OCI-LY7 (cell line): ENCODE measurements around the gene SDCCAG8. TPM values are rescaled to one million over a fixed set of nuclear protein-coding genes. Genes with fewer than 3 reads are reported as not detected.

Source experiments
- BruUV-seq: library from RNA; stranded (reverse); fragments of 400-500 nt; replicated peaks from 2 replicates; lab custom pipeline; 2021; lab: Mats Ljungman, UMichigan
- CTCF ChIA-PET: fragments of 300-600 bp; sonication (Branson Sonifier 250); formaldehyde crosslinking; loops from one replicate; lab custom pipeline; 2022; ENCODE audit warnings: antibody characterized with exemption; ENCODE audit not compliant: unreplicated experiment; lab: Charles Lee
- POLR2A ChIA-PET: fragments of 300-600 bp; sonication (Branson Sonifier 250); formaldehyde crosslinking; loops from one replicate; lab custom pipeline; 2022; ENCODE audit warnings: antibody characterized with exemption; lab: Charles Lee
- DNase-seq: peaks from one replicate; pipeline ENCODE4 v3.0.0-alpha.2; 2015; ENCODE audit warnings: low spot score
- H2AFZ ChIP-seq: fragments of 200-600 bp; sonication (generic), shearing (Covaris generic); 2 replicates; pipeline ENCODE4 v1.6.1; 2014; ENCODE audit warnings: mild to moderate bottlenecking, antibody characterized with exemption, low read length, moderate library complexity
- H3K27ac ChIP-seq: fragments of 200-600 bp; sonication (generic); 2 replicates; pipeline ENCODE4 v1.5.1; 2014; ENCODE audit warnings: mixed run types, low read depth, mild to moderate bottlenecking, moderate library complexity, low read length, inconsistent platforms; ENCODE audit not compliant: poor library complexity, severe bottlenecking
- H3K36me3 ChIP-seq: fragments of 200-600 bp; sonication (generic); 2 replicates; pipeline ENCODE4 v1.6.1; 2014; ENCODE audit warnings: mild to moderate bottlenecking, antibody characterized with exemption, low read length, moderate library complexity, mixed read lengths; ENCODE audit not compliant: insufficient read depth
- H3K4me1 ChIP-seq: fragments of 200-600 bp; sonication (generic); 2 replicates; pipeline ENCODE4 v1.5.1; 2014; ENCODE audit warnings: mild to moderate bottlenecking, low read length; ENCODE audit not compliant: insufficient read depth, poor library complexity, severe bottlenecking
- H3K4me2 ChIP-seq: fragments of 200-600 bp; sonication (generic); 2 replicates; pipeline ENCODE4 v1.6.1; 2014; ENCODE audit warnings: mild to moderate bottlenecking, low read length
- H3K4me3 ChIP-seq: fragments of 200-600 bp; sonication (generic); 2 replicates; pipeline ENCODE4 v1.5.1; 2014; ENCODE audit warnings: mild to moderate bottlenecking, low read depth, low read length; ENCODE audit not compliant: poor library complexity, severe bottlenecking
- H3K79me2 ChIP-seq: fragments of 200-600 bp; sonication (generic); 2 replicates; pipeline ENCODE4 v1.6.1; 2016; ENCODE audit warnings: low read depth, mild to moderate bottlenecking, low read length, moderate library complexity, mixed read lengths; ENCODE audit not compliant: insufficient read depth
- H3K9me2 ChIP-seq: fragments of 200-600 bp; sonication (generic); 2 replicates; pipeline ENCODE4 v1.6.1; 2016; ENCODE audit warnings: mild to moderate bottlenecking, low read length, mixed read lengths; ENCODE audit not compliant: insufficient read depth
- H3K9me3 ChIP-seq: fragments of 200-600 bp; sonication (generic); 2 replicates; pipeline ENCODE4 v1.6.1; 2014; ENCODE audit warnings: mild to moderate bottlenecking, mixed run types, low read length, mixed read lengths
- H4K20me1 ChIP-seq: fragments of 200-600 bp; sonication (generic); 2 replicates; pipeline ENCODE4 v1.6.1; 2014; ENCODE audit warnings: mild to moderate bottlenecking, antibody characterized with exemption, low read length, moderate library complexity, mixed read lengths; ENCODE audit not compliant: insufficient read depth
- EZH2phosphoT487 ChIP-seq: fragments of 200-600 bp; sonication (generic); IDR thresholded peaks from 2 replicates; pipeline ENCODE4 v1.6.1; 2018; ENCODE audit warnings: low read depth, borderline replicate concordance, mild to moderate bottlenecking, mixed run types, antibody characterized with exemption, low read length, moderate library complexity, mixed read lengths
- intact Hi-C: fragments of 100-400 bp; cut with micrococcal nuclease; formaldehyde crosslinking; loops from one replicate; pipeline ENCODE4 v1.10.0; 2022; ENCODE audit not compliant: unreplicated experiment
- total RNA-seq, 2 experiments: library from RNA; depleted of rRNA in 1 of 2; stranded (reverse); fragments of >200 nt in 1 of 2; shearing (Covaris generic) in 1 of 2; gene quantifications; 2 replicates each; pipeline ENCODE4 v1.2.3, GENCODE V29; 2014 to 2022
- TF ChIP-seq, protein P1 (sequence below): fragments of 200-600 bp; sonication (generic); conservative IDR thresholded peaks from 2 replicates; pipeline ENCODE4 v1.5.1; 2014; ENCODE audit warnings: mild to moderate bottlenecking, antibody characterized with exemption, low read length, moderate library complexity, mixed read lengths

Gene SDCCAG8
- total RNA-seq, 2 experiments from 2014 or later: 18.1 to 28.7 TPM

DNA sequence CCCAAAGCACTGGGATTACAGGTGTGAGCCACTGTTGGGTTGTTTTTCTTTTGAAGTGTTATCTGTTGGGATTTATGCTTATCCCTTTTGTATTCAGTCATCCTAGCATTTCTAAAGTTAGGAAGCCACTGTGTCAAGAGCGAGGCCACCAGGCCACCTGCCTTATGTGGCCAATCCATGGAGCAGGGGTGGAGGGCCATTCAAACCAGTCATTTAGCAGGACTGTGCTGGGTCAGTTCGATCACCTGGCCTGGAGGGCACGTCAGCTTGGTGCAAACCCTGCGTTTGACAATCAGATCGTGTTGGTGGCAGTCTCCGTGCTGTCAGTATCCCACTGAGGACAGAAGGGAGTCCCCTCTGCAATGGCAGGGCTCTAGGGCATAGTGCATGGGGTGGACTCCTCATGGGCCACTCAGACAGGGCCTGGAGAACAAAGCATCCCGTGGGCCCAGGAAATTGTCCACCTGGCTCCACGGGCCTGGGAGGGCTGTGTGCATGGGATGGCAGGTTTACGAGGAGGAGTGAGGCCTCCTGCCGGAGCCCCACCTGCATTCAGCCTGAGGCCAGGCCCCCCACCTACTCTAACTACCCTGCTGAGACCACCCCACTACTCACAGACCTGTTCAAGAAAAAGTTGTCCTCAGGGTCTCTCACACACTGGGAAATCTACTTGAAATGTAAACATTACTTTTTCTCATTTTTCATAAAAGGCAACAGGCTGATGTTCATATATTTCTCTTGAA, 242.3 kb downstream of the SDCCAG8 start:
- H3K4me1 ChIP-seq: no peaks in the 10 kb centered on the region
- H3K4me3 ChIP-seq: no peak overlapping the region
- H3K27ac ChIP-seq: no peak overlapping the region
- H3K9me3 ChIP-seq: no peaks in the 10 kb centered on the region
- BruUV-seq: no TSS peak
- no peaks in the 10 kb centered on the region for H4K20me1 ChIP-seq
- intact Hi-C loops: no loop called here
- no peak overlapping the region for H2AFZ ChIP-seq
- H3K79me2 ChIP-seq: no peaks in the 10 kb centered on the region
- TF ChIP-seq, protein P1, sequence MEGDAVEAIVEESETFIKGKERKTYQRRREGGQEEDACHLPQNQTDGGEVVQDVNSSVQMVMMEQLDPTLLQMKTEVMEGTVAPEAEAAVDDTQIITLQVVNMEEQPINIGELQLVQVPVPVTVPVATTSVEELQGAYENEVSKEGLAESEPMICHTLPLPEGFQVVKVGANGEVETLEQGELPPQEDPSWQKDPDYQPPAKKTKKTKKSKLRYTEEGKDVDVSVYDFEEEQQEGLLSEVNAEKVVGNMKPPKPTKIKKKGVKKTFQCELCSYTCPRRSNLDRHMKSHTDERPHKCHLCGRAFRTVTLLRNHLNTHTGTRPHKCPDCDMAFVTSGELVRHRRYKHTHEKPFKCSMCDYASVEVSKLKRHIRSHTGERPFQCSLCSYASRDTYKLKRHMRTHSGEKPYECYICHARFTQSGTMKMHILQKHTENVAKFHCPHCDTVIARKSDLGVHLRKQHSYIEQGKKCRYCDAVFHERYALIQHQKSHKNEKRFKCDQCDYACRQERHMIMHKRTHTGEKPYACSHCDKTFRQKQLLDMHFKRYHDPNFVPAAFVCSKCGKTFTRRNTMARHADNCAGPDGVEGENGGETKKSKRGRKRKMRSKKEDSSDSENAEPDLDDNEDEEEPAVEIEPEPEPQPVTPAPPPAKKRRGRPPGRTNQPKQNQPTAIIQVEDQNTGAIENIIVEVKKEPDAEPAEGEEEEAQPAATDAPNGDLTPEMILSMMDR: no peak
- no peak for TF ChIP-seq EZH2phosphoT487
- no peak overlapping the region for H3K4me2 ChIP-seq
- no peak for DNase-seq
- no peaks in the 10 kb centered on the region for H3K36me3 ChIP-seq
- ChIA-PET CTCF (no interaction called here), POLR2A (no interaction called here)
- no peaks in the 10 kb centered on the region for H3K9me2 ChIP-seq

DNA sequence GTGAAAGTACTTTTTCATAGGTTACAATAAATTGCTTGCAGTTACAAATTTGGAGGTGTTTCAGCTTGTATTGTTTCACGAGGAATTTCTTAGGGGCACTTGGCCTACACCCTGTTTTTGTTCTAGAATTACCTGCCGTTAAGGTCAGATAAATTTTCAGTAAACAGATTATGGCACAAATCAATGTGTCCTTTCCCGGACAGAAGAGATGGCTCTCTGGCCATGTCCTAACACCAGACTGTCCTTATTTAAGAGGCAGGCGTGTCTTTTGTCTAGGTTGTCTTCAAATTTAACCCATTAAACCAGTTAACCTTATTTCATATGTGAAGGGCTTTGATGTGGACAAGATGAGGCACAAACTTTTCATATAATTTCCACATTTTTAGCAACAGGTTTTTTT, 243.4 kb downstream of the SDCCAG8 start:
- H3K4me2 ChIP-seq: no peak overlapping the region
- intact Hi-C loops: no loop called here
- no TSS peak for BruUV-seq
- H3K4me1 ChIP-seq: no peaks in the 10 kb centered on the region
- DNase-seq: no peak
- H3K4me3 ChIP-seq: no peak overlapping the region
- H3K9me3 ChIP-seq: no peaks in the 10 kb centered on the region
- TF ChIP-seq, protein P1: no peak
- no peak for TF ChIP-seq EZH2phosphoT487
- ChIA-PET CTCF (no interaction called here), POLR2A (interaction anchor here (0.5 to 1.1 kb wide), 3 partner anchors 95 to 145 kb away, joined by 3 read pairs; no protein-coding TSS in a partner anchor)
- H2AFZ ChIP-seq: no peak overlapping the region
- H3K9me2 ChIP-seq: no peaks in the 10 kb centered on the region
- H3K27ac ChIP-seq: no peak overlapping the region
- no peaks in the 10 kb centered on the region for H4K20me1 ChIP-seq
- no peaks in the 10 kb centered on the region for H3K79me2 ChIP-seq
- no peaks in the 10 kb centered on the region for H3K36me3 ChIP-seq

DNA sequence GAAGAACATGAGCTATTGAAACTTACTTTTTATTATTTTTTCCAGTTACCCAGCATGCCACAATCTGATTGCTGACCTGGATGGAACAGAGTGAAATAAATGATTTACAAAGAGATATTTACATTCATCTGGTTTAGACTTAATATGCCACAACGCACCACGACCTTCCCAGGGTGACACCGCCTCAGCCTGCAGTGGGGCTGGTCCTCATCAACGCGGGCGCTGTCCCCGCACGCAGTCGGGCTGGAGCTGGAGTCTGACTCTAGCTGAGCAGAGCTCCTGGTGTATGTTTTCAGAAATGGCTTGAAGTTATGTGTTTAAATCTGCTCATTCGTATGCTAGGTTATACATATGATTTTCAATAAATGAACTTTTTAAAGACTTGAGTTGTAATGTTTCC, 243.9 kb downstream of the SDCCAG8 start:
- Histone ChIP-seq H4K20me1 (no peaks in the 10 kb centered on the region), H3K9me3 (no peaks in the 10 kb centered on the region), H3K27ac (no peak overlapping the region), H3K4me1 (no peaks in the 10 kb centered on the region), H3K4me3 (no peak overlapping the region), H3K4me2 (no peak overlapping the region), H3K79me2 (no peaks in the 10 kb centered on the region), H3K9me2 (no peaks in the 10 kb centered on the region), H3K36me3 (no peaks in the 10 kb centered on the region), H2AFZ (no peak overlapping the region)
- DNase-seq: no peak
- ChIA-PET CTCF (no interaction called here), POLR2A (interaction anchor here (0.9 to 1.1 kb wide), 2 partner anchors 110 to 146 kb away, joined by 3 read pairs; no protein-coding TSS in a partner anchor)
- no peak for TF ChIP-seq EZH2phosphoT487
- TF ChIP-seq, protein P1: no peak
- no TSS peak for BruUV-seq
- intact Hi-C loops: no loop called here
